Ammon's horn (tissue), 1 donor: ENCODE results near the gene SYNM.
"Not testable (repeated sequence)": the region's sequence is repeated elsewhere in the genome, so short reads cannot be mapped to it uniquely, and the experiment has no call there.

Experiments used
- DNase-seq: peaks from one replicate; pipeline ENCODE4 v3.0.0-alpha.2; 2016; ENCODE audit warnings: low spot score

Gene SYNM

GRCh38 chr15:99105514-99106341 lies 848 bp downstream of the SYNM start:
- peak; percentile 53 for DNase-seq

GRCh38 chr15:99106417-99107220 lies 1.7 kb downstream of the SYNM start:
- DNase-seq, result no peak

DNA sequence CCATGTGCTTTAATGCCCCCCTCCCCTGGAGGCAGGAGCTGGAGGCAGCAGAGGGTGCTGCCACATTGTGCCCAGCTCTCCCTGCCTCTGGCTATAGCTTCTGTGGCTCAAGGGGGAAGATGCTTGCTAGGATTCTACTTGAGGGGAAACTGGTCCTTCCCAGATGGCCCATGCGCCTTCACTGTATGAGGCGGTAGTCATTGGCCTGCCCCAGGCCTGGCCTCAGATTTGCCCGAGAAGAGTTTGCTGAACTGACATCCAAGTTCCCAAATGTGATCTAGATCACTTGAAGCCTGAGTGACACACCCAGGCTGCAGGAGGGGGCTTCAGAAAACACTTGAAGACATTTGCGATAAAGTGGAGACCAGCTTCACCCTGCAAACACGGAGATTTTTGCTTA lies 4.1 kb downstream of the SYNM start:
- DNase-seq, result no peak

- DNase-seq, result no peak
Observed at GRCh38 chr15:99109555-99110021, 4.7 kb downstream of the SYNM start.

DNA sequence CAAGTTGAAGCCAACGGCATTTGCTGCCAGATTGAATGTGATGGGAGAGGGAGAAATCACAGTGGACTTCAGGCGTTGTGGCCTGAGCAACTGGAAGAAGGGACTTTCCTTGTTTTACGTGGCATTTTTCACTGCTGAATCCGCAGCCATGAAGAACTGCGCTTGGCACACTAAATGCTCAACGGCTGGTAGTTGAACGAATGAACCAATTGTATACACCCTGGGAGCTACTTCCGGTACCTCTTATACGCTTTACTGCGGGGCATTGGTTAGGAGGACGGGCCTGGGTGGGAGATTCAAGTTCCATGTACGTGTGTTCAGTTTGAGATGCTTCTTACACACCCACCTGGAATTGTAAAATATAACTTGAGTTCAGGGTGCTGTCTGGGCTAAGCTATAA lies 5.2 kb downstream of the SYNM start:
- DNase-seq, result no peak

DNA sequence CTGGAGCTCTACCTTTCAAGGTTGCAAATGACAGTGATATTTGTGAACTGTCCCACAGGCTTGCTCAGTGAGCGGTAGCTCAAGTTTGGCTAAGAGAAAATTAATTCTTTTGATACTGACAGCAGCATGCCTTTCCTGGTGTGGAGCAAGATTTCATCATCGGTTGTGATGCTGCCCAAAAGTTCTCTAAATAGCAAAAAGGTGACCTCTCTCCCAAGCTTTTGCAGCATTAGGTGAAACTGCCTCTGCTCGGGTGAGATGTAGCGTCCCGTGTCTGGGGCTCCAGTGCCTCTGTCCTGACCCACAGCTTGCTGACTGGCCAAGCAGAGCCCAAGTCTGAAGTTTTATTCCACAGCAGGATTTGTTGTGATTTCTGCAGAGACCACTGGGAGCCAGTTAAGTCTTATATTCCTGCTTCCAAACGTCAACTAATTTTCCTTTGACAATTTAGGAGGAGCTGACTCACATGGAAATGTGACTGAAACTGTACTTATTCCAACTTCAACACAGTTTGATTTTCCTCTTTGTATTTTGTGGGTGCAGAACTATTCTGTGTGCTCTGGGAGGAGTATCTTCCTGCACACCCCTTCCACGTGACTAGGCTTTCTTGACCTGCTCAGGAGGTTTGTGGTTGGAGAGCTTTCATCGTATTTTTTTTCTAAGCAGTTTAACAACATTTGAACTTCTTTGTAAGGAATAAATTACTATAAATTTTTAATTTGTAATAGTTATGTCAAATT lies 5.9 kb downstream of the SYNM start:
- DNase-seq, result no peak

DNA sequence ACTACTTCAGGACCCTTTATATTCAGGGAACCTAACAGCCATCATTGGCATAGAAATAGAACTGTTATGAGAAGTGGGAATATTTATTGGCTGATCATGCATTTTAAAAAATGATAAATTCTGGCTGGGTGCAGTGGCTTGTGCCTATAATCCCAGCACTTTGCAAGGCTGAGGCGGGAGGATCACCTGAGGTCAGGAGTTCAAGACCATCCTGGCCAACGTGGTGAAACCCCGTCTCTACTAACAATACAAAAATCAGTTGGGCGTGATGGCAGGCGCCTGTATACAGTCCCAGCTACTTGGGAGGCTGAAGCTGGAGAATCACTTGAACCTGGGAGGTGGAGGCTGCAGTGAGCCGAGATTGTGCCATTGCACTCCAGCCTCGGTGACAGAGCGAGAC lies 6.8 kb downstream of the SYNM start:
- DNase-seq, result not testable (repeated sequence)

DNA sequence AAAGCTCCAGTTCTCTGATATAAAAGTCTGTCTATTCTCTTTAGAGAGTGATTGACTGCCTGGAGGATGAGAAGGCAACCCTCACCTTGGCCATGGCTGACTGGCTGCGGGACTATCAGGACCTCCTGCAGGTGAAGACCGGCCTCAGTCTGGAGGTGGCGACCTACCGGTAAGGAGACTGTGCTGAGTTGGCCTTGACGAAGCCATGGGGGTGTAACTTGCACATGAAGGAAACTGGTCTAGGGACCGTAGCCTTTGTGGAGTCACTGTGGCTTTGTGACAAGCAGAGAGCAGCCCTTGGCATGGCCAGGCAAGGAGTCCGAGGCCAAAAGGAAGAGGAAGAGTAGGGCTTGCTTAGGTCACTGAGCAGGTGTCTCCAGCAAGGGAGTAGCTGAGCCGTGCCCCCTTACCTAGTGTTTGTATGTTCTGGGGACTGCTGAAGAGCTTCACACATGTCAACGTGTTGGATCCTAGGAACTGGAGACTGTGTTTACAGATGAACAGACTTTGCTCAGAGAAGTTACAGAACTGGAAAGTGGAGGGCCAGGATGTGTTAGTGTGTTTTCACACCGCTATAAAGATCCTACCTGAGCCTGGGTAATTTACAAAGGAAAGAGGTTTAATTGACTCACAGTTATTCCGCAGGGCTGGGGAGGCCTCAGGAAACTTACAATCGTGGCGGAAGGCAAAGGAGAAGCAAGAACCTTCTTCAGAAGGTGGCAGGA lies 8.8 kb downstream of the SYNM start:
- DNase-seq, result no peak

DNA sequence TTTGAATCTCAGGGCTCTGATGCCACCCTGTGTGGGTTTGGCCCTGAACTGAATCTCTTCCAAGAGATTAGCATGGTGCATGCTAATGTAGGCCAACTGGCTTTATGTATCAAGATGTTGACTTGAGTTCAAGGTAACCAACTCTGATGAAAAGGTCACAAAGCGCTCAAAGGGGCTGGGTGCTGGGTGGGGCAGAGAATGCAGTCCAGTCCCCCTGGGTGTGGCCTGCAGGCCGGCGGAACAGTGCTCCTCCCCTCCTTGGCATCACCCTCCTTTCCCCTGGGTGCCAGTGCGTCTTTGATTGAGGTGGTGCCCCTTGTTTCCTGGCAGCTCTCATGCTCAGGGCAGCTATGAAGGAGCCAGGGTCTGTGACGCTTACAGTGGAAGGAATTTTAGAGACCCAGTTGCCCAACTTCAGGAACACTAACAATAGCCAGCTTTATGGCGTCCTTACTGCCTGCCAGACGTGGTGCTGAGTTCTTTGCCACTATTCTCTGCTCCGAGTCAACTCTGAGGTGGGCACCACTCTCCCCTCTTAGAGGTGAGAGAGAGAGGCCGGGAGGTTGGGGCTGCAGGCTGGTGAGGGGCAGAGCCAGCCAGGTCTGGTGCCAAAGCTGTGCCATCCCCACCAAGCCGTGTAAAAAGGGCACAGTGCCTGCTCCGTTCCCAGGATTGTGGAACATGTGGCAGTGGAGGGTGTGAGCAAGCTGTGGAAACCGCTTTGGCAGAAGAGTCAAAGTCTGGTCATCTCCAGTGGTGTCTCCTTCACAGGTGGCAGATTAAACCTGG lies 9.8 kb downstream of the SYNM start:
- no peak for DNase-seq

- no peak for DNase-seq
Observed at GRCh38 chr15:99115300-99116215, 10.7 kb downstream of the SYNM start.

- no peak for DNase-seq
Observed at GRCh38 chr15:99117111-99117510, 12.2 kb downstream of the SYNM start.

DNA sequence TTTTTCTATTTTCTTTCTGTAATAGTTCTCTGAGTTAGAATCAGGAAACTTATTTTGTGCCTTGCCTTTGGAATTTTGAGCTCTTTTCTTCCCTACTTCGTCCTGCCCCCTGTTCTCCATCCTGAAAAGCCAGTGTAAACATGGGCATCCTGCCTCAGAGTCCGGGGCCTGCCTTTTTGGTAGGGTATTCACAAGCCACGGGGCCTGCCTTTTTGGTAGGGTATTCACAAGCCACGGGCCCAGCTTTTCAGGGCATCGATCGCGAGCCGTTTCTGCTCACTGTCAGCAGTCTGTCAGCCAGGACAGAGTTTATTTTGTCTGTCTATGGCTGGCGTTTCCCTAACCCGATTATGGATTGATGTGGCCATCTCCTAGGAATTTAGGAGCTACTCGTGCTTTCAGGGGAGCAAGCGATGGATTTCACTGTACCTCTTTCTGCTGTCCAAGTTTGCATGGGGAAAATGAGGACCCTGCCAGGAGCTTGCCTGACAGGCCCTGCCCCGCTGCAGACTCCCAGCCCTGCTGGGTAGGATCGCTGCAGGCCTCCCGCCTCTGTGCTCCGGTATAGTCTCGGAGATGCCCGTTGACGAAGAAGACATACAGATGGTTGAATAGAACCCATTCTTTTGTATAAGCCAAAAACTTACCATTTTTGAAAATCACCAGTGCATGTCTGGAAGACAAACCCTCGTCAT lies 12.8 kb downstream of the SYNM start:
- DNase-seq, result no peak

GRCh38 chr15:99118258-99118632 lies 13.4 kb downstream of the SYNM start:
- no peak for DNase-seq

DNA sequence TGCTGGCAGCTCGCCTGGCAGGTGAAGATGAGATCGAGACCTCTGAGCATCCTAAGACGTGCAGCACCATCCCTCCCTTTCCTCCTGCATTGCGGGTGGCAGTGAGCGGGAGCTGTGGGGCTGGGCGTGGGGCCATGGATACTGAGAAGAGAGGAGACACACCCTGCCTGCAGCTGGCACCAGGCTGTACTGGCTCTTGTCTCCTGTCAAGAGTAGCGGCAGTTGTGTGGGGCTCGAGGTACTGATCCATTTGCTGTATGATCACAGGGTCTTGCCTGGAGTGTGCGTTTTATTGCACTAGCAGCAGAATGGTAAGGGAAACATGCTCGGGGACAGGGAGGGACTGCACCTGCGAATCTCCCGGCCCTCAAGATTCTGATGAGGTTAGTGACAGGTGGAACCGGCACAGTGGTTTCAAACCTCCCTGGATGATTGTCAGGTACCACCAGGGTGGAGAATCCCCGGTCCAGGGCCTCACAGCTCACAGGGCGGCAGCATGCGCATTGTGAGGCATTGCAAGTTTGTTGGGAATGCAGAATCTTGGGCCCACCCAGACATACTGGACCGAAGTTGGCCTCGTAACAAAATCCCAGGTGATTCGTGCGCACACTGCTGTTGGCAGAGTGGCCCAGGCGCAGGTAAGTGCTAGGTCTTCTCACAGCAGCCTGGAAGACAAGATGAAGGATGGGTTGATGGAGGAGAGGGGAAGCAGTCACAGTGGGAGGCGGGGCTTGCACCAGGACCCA lies 14.1 kb downstream of the SYNM start:
- DNase-seq, result no peak

DNA sequence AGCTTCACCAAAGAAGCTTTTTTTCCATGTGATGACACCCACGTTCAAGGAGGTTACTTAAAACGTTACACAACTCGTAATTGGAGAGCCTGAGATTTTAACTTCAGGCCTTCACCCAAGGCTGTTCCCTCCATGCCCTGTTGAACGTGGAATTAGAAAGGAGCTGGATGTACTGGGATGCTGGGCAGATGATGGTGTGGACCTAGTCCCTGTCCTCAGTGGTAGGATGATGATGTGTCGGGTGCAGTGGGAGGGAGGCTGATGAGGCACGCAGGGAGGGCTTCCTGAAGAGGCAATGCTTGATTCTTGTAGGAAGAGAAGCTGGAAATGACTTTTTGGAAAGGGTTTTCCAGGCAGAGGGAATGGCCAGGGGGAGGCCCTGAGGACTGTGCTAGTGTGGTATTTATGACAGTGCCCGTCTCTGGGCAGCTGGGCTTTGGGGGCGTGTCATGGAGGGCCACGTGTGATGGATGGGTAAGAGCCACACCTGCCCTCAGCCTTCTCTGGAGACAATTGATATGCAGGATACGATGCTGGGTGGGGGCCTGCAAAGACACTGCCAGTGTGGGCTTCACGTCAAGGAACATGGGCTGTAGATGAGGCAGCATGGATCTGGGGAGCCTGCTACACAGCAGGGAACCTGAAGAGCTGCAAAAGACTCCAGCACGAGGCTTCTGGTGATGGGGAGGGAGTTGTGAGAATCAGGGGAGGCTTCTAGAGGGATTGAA lies 15.3 kb downstream of the SYNM start:
- no peak for DNase-seq

GRCh38 chr15:99121207-99121606 lies 16.3 kb downstream of the SYNM start:
- no peak for DNase-seq

GRCh38 chr15:99121691-99122410 lies 17.0 kb downstream of the SYNM start:
- DNase-seq, result no peak
